ENCODE results near the gene PLCL1. TPM values are rescaled to one million over a fixed set of nuclear protein-coding genes. Genes with fewer than 3 reads are reported as not detected.

PLCL1 gene
- total and polyA plus RNA-seq, 10 of the 15 experiments (the other 5 are each of a cell fraction or from before 2014, with no cell fraction given) = 0.03 to 1.5 (median 0.22) TPM

DNA sequence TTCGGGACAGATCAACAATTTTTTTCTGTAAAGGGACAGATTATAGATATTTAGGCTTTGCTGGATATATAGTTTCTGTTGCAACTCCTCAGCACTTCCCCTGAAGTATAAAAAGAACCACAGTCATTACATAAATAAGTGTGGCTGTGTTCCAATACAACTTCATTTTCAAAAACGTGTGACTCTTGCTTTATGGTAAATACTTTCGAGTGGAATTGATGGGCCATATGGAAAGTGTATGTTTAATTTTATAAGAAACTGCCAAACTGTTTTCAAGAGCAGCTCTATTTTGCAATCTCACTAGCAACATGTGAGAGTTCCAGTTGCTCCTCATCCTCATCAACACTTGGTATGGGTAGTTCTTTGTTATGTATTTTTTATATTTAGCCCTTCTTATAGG lies 370.9 kb downstream of the PLCL1 start (continued):
- TF ChIP-seq BMI1 (IDR thresholded peaks at IDR 0.05; ENCODE audit: borderline replicate concordance) = no peak

DNA sequence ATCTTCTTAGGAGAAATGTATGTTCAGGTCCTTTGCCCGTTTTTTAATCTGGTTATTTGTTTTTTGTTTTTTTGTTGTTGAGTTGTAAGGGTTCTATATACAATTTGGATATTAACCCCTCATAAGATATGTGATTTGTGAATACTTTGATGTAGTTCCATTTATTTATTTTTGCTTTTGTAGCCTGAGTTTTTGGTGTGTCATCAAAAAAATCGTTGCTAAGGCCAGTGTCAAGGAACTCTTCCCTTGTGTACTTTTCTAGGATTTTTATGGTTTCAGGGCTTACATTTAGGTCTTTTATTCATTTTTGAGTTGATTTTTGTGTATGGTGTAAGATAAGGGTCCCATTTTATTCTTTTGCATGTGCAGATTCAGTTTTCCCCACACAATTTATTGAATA lies 372.6 kb downstream of the PLCL1 start:
- DNase-seq (ENCODE audit: low read depth, low spot score) (no peak), FAIRE-seq (no peak), ATAC-seq (no peak)
- ChIA-PET CTCF (no interaction called here), RAD21 (ENCODE audit: unreplicated experiment) (no interaction called here), POLR2A (no interaction called here), SMC1A (ENCODE audit: uncharacterized antibody, unreplicated experiment) (no interaction called here)
- Histone ChIP-seq H3K79me2 (ENCODE audit: control insufficient read depth, insufficient read depth, low read length) (no peaks in the 10 kb centered on the region), H3K27me3 (replicated peaks in 1 of 2; ENCODE audit: control insufficient read depth in 2 of 2, insufficient read depth in 2 of 2, low read length in 1 of 2) (peaks cover 0 to under 1% of the 10 kb centered on the region in 2 experiments; a peak in 3 of 4 replicates), H3K9ac (ENCODE audit: control insufficient read depth, insufficient read depth, low read length) (no peak overlapping the region), H3K27ac (ENCODE audit: control insufficient read depth, insufficient read depth) (no peak overlapping the region), H3K4me1 (ENCODE audit: control insufficient read depth, insufficient read depth, low read length) (no peaks in the 10 kb centered on the region), H3K4me2 (ENCODE audit: control insufficient read depth, insufficient read depth) (no peak overlapping the region), H3K9me3 (replicated peaks; ENCODE audit: control insufficient read depth, insufficient read depth, low read length) (no peaks in the 10 kb centered on the region), H3K36me3 (ENCODE audit: control insufficient read depth in 2 of 2, insufficient read depth in 2 of 2, low read length in 1 of 2) (no peaks in the 10 kb centered on the region), H2AFZ (ENCODE audit: control insufficient read depth, low read depth, low read length) (no peak overlapping the region), H3K4me3 (no peak overlapping the region), H4K20me1 (ENCODE audit: control insufficient read depth, insufficient read depth) (no peaks in the 10 kb centered on the region)
- intact Hi-C loops (cut with micrococcal nuclease; ENCODE audit: unreplicated experiment) (no loop called here), in situ Hi-C loops (cut with MboI) (no loop called here)
- 0% methylated on average over 2 of the region's 2 CpGs for WGBS (ENCODE audit: insufficient coverage, insufficient replicate concordance, low lambda C conversion rate, missing lambda C conversion rate)
- no peak for TF ChIP-seq RUNX3 (IDR thresholded peaks at IDR 0.05; ENCODE audit: low read length)
- no TSS peak for BruUV-seq (replicated peaks)

DNA sequence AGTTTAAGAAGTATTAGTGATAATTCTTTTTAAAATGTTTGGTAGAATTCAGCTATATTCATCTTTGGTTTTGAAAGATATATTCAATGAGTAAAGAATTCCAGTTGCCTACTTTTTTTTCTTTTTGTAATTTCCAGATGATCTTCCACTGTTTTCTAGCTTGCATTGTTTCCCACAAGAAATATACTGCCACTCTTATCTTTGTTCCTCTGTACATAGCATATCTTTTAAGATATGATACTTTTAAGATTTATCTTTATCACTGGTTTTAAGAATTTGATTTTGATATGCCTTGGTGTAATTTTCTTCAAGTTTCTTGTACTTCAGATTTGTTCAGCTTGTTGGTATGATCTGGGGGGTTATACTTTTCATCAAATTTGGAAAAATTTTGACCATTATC lies 374.4 kb downstream of the PLCL1 start:
- no peak for ATAC-seq
- Histone ChIP-seq H3K27ac (ENCODE audit: control insufficient read depth, insufficient read depth) (no peak overlapping the region), H3K4me2 (ENCODE audit: control insufficient read depth, insufficient read depth) (no peak overlapping the region), H3K9me3 (replicated peaks; ENCODE audit: control insufficient read depth, insufficient read depth, low read length) (no peaks in the 10 kb centered on the region), H2AFZ (ENCODE audit: control insufficient read depth, low read depth, low read length) (no peak overlapping the region), H3K79me2 (ENCODE audit: control insufficient read depth, insufficient read depth, low read length) (no peaks in the 10 kb centered on the region), H3K9ac (ENCODE audit: control insufficient read depth, insufficient read depth, low read length) (no peak overlapping the region), H3K4me3 (no peak overlapping the region), H3K4me1 (ENCODE audit: control insufficient read depth, insufficient read depth, low read length) (no peaks in the 10 kb centered on the region), H3K27me3 (replicated peaks in 1 of 2; ENCODE audit: control insufficient read depth in 2 of 2, insufficient read depth in 2 of 2, low read length in 1 of 2) (no peaks in the 10 kb centered on the region; a peak in 1 of 4 replicates), H3K36me3 (ENCODE audit: control insufficient read depth in 2 of 2, insufficient read depth in 2 of 2, low read length in 1 of 2) (no peaks in the 10 kb centered on the region), H4K20me1 (ENCODE audit: control insufficient read depth, insufficient read depth) (no peaks in the 10 kb centered on the region)
- ChIA-PET SMC1A (ENCODE audit: uncharacterized antibody, unreplicated experiment) (interaction anchor here (1.1 kb wide), 1 partner anchor 12 kb away, joined by 3 read pairs; no protein-coding TSS in a partner anchor), RAD21 (ENCODE audit: unreplicated experiment) (no interaction called here), CTCF (no interaction called here), POLR2A (no interaction called here)
- in situ Hi-C loops (cut with MboI) (no loop called here), intact Hi-C loops (cut with micrococcal nuclease; ENCODE audit: unreplicated experiment) (no loop called here)
- BruUV-seq (replicated peaks) = no TSS peak
- no peak for FAIRE-seq
- TF ChIP-seq JUNB (IDR thresholded peaks at IDR 0.05) (no peak), RFX5 (IDR thresholded peaks at IDR 0.05; ENCODE audit: low read depth, low read length) (no peak), IRF4 (IDR thresholded peaks at IDR 0.05; ENCODE audit: low read depth, low read length) (no peak), CREB1 (IDR thresholded peaks at IDR 0.05; ENCODE audit: low read depth) (no peak), NR2C1 (IDR thresholded peaks at IDR 0.05) (no peak), BACH1 (IDR thresholded peaks at IDR 0.05; ENCODE audit: borderline replicate concordance) (no peak), MEF2A (IDR thresholded peaks at IDR 0.05; ENCODE audit: insufficient read depth, low read depth, low read length) (no peak), RBBP5 (conservative IDR thresholded peaks at IDR 0.05) (no peak)
- TF ChIP-seq, protein P1, sequence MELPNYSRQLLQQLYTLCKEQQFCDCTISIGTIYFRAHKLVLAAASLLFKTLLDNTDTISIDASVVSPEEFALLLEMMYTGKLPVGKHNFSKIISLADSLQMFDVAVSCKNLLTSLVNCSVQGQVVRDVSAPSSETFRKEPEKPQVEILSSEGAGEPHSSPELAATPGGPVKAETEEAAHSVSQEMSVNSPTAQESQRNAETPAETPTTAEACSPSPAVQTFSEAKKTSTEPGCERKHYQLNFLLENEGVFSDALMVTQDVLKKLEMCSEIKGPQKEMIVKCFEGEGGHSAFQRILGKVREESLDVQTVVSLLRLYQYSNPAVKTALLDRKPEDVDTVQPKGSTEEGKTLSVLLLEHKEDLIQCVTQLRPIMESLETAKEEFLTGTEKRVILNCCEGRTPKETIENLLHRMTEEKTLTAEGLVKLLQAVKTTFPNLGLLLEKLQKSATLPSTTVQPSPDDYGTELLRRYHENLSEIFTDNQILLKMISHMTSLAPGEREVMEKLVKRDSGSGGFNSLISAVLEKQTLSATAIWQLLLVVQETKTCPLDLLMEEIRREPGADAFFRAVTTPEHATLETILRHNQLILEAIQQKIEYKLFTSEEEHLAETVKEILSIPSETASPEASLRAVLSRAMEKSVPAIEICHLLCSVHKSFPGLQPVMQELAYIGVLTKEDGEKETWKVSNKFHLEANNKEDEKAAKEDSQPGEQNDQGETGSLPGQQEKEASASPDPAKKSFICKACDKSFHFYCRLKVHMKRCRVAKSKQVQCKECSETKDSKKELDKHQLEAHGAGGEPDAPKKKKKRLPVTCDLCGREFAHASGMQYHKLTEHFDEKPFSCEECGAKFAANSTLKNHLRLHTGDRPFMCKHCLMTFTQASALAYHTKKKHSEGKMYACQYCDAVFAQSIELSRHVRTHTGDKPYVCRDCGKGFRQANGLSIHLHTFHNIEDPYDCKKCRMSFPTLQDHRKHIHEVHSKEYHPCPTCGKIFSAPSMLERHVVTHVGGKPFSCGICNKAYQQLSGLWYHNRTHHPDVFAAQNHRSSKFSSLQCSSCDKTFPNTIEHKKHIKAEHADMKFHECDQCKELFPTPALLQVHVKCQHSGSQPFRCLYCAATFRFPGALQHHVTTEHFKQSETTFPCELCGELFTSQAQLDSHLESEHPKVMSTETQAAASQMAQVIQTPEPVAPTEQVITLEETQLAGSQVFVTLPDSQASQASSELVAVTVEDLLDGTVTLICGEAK (IDR thresholded peaks at IDR 0.05; ENCODE audit: borderline replicate concordance) = no peak
- DNase-seq (ENCODE audit: low read depth, low spot score) = no peak
